OCI-LY7 (cell line): Measurements from ENCODE around the gene DGKD. TPM values are rescaled to one million over a fixed set of nuclear protein-coding genes. Genes with fewer than 3 reads are reported as not detected.
A peak's percentile ranks its signal among the peaks of the same experiment; 100 is the strongest.

ENCODE experiments used
- BruUV-seq: library from RNA; stranded (reverse); fragments of 400-500 nt; replicated peaks from 2 replicates; lab custom pipeline; 2021; lab: Mats Ljungman, UMichigan
- CTCF ChIA-PET: fragments of 300-600 bp; sonication (Branson Sonifier 250); formaldehyde crosslinking; loops from one replicate; lab custom pipeline; 2022; ENCODE audit warnings: antibody characterized with exemption; ENCODE audit not compliant: unreplicated experiment; lab: Charles Lee
- POLR2A ChIA-PET: fragments of 300-600 bp; sonication (Branson Sonifier 250); formaldehyde crosslinking; loops from one replicate; lab custom pipeline; 2022; ENCODE audit warnings: antibody characterized with exemption; lab: Charles Lee
- DNase-seq: peaks from one replicate; pipeline ENCODE4 v3.0.0-alpha.2; 2015; ENCODE audit warnings: low spot score
- H2AFZ ChIP-seq: fragments of 200-600 bp; sonication (generic), shearing (Covaris generic); 2 replicates; pipeline ENCODE4 v1.6.1; 2014; ENCODE audit warnings: mild to moderate bottlenecking, antibody characterized with exemption, low read length, moderate library complexity
- H3K27ac ChIP-seq: fragments of 200-600 bp; sonication (generic); 2 replicates; pipeline ENCODE4 v1.5.1; 2014; ENCODE audit warnings: mixed run types, low read depth, mild to moderate bottlenecking, moderate library complexity, low read length, inconsistent platforms; ENCODE audit not compliant: poor library complexity, severe bottlenecking
- H3K36me3 ChIP-seq: fragments of 200-600 bp; sonication (generic); 2 replicates; pipeline ENCODE4 v1.6.1; 2014; ENCODE audit warnings: mild to moderate bottlenecking, antibody characterized with exemption, low read length, moderate library complexity, mixed read lengths; ENCODE audit not compliant: insufficient read depth
- H3K4me1 ChIP-seq: fragments of 200-600 bp; sonication (generic); 2 replicates; pipeline ENCODE4 v1.5.1; 2014; ENCODE audit warnings: mild to moderate bottlenecking, low read length; ENCODE audit not compliant: insufficient read depth, poor library complexity, severe bottlenecking
- H3K4me2 ChIP-seq: fragments of 200-600 bp; sonication (generic); 2 replicates; pipeline ENCODE4 v1.6.1; 2014; ENCODE audit warnings: mild to moderate bottlenecking, low read length
- H3K4me3 ChIP-seq: fragments of 200-600 bp; sonication (generic); 2 replicates; pipeline ENCODE4 v1.5.1; 2014; ENCODE audit warnings: mild to moderate bottlenecking, low read depth, low read length; ENCODE audit not compliant: poor library complexity, severe bottlenecking
- H3K79me2 ChIP-seq: fragments of 200-600 bp; sonication (generic); 2 replicates; pipeline ENCODE4 v1.6.1; 2016; ENCODE audit warnings: low read depth, mild to moderate bottlenecking, low read length, moderate library complexity, mixed read lengths; ENCODE audit not compliant: insufficient read depth
- H3K9me2 ChIP-seq: fragments of 200-600 bp; sonication (generic); 2 replicates; pipeline ENCODE4 v1.6.1; 2016; ENCODE audit warnings: mild to moderate bottlenecking, low read length, mixed read lengths; ENCODE audit not compliant: insufficient read depth
- H3K9me3 ChIP-seq: fragments of 200-600 bp; sonication (generic); 2 replicates; pipeline ENCODE4 v1.6.1; 2014; ENCODE audit warnings: mild to moderate bottlenecking, mixed run types, low read length, mixed read lengths
- H4K20me1 ChIP-seq: fragments of 200-600 bp; sonication (generic); 2 replicates; pipeline ENCODE4 v1.6.1; 2014; ENCODE audit warnings: mild to moderate bottlenecking, antibody characterized with exemption, low read length, moderate library complexity, mixed read lengths; ENCODE audit not compliant: insufficient read depth
- CTCF ChIP-seq: fragments of 200-600 bp; sonication (generic); conservative IDR thresholded peaks from 2 replicates; pipeline ENCODE4 v1.5.1; 2014; ENCODE audit warnings: mild to moderate bottlenecking, antibody characterized with exemption, low read length, moderate library complexity, mixed read lengths
- EZH2phosphoT487 ChIP-seq: fragments of 200-600 bp; sonication (generic); IDR thresholded peaks from 2 replicates; pipeline ENCODE4 v1.6.1; 2018; ENCODE audit warnings: low read depth, borderline replicate concordance, mild to moderate bottlenecking, mixed run types, antibody characterized with exemption, low read length, moderate library complexity, mixed read lengths
- intact Hi-C: fragments of 100-400 bp; cut with micrococcal nuclease; formaldehyde crosslinking; loops from one replicate; pipeline ENCODE4 v1.10.0; 2022; ENCODE audit not compliant: unreplicated experiment
- total RNA-seq, 2 experiments: library from RNA; depleted of rRNA in 1 of 2; stranded (reverse); fragments of >200 nt in 1 of 2; shearing (Covaris generic) in 1 of 2; gene quantifications; 2 replicates each; pipeline ENCODE4 v1.2.3, GENCODE V29; 2014 to 2022

DGKD gene
- total RNA-seq, 2 experiments from 2014 or later: 62.9 to 271 TPM

- H3K9me3 ChIP-seq: no peaks in the 10 kb centered on the region
- no peaks in the 10 kb centered on the region for H3K4me1 ChIP-seq
- no peak overlapping the region for H3K4me3 ChIP-seq
- intact Hi-C loops: loop anchor here (1.0 to 5.0 kb wide), 4 partner anchors 25 to 186 kb away; no protein-coding TSS in a partner anchor
- no peak overlapping the region for H2AFZ ChIP-seq
- no peaks in the 10 kb centered on the region for H3K9me2 ChIP-seq
- CTCF ChIA-PET: interaction anchor here (0.8 to 1.3 kb wide), 3 partner anchors 25 to 112 kb away, joined by 3 read pairs; no protein-coding TSS in a partner anchor
- H3K27ac ChIP-seq: no peak overlapping the region
- no peaks in the 10 kb centered on the region for H3K79me2 ChIP-seq
- POLR2A ChIA-PET: interaction anchor here (1.2 kb wide), 1 partner anchor 17 kb away, joined by 3 read pairs; no protein-coding TSS in a partner anchor
- H4K20me1 ChIP-seq: no peaks in the 10 kb centered on the region
- H3K36me3 ChIP-seq: peaks cover 68% of the 10 kb centered on the region
- TF ChIP-seq CTCF (peak; percentile 97), EZH2phosphoT487 (no peak)
- peak; percentile 86 for DNase-seq
- no peak overlapping the region for H3K4me2 ChIP-seq
- no TSS peak for BruUV-seq
Observed at GRCh38 chr2:233443511-233444183, 89.4 kb downstream of the DGKD start.

- ChIA-PET POLR2A (no interaction called here), CTCF (no interaction called here)
- H4K20me1 ChIP-seq: no peaks in the 10 kb centered on the region
- no peak overlapping the region for H3K27ac ChIP-seq
- no peak overlapping the region for H3K4me2 ChIP-seq
- no TSS peak for BruUV-seq
- H2AFZ ChIP-seq: no peak overlapping the region
- intact Hi-C loops: loop anchor here (5.0 kb wide), 1 partner anchor 187 kb away; no protein-coding TSS in a partner anchor
- H3K79me2 ChIP-seq: no peaks in the 10 kb centered on the region
- no peaks in the 10 kb centered on the region for H3K4me1 ChIP-seq
- H3K4me3 ChIP-seq: no peak overlapping the region
- no peak for DNase-seq
- no peaks in the 10 kb centered on the region for H3K9me3 ChIP-seq
- no peaks in the 10 kb centered on the region for H3K9me2 ChIP-seq
- TF ChIP-seq EZH2phosphoT487: no peak
- TF ChIP-seq CTCF: no peak
- H3K36me3 ChIP-seq: peaks cover 69% of the 10 kb centered on the region
Observed at GRCh38 chr2:233444501-233444900, 90.2 kb downstream of the DGKD start.

- no peaks in the 10 kb centered on the region for H3K4me1 ChIP-seq
- no peak for DNase-seq
- no peaks in the 10 kb centered on the region for H3K9me3 ChIP-seq
- no peak overlapping the region for H2AFZ ChIP-seq
- intact Hi-C loops: no loop called here
- H3K4me3 ChIP-seq: no peak overlapping the region
- H3K27ac ChIP-seq: no peak overlapping the region
- POLR2A ChIA-PET: no interaction called here
- CTCF ChIA-PET: no interaction called here
- TF ChIP-seq CTCF: no peak
- TF ChIP-seq EZH2phosphoT487: no peak
- H3K36me3 ChIP-seq: peaks cover 69% of the 10 kb centered on the region
- H3K79me2 ChIP-seq: no peaks in the 10 kb centered on the region
- no peaks in the 10 kb centered on the region for H4K20me1 ChIP-seq
- no peak overlapping the region for H3K4me2 ChIP-seq
- no peaks in the 10 kb centered on the region for H3K9me2 ChIP-seq
- BruUV-seq: no TSS peak
Observed at GRCh38 chr2:233445152-233445830, 91.0 kb downstream of the DGKD start.
